K562 (cell line): ENCODE data around the gene HAX1. TPM values are rescaled to one million over a fixed set of nuclear protein-coding genes. Genes with fewer than 3 reads are reported as not detected.
A peak's percentile ranks its signal among the peaks of the same experiment; 100 is the strongest.

ENCODE experiments used
- ATF1 ChIP-seq, 2 experiments: fragments of 450-650 bp in 1 of 2; IDR thresholded peaks; 2 replicates each; pipeline ENCODE4 v1.6.1; 2016; ENCODE audit warnings: missing compliant biosample characterization in 1 of 2, missing genetic modification characterization in 1 of 2
- CBFA2T2 ChIP-seq: fragments of 450-650 bp; conservative IDR thresholded peaks from 2 replicates; pipeline ENCODE4 v1.6.1; 2017; ENCODE audit warnings: mild to moderate bottlenecking
- CBFA2T3 ChIP-seq: fragments of 450-650 bp; IDR thresholded peaks from 2 replicates; pipeline ENCODE4 v1.6.1; 2017
- CREM ChIP-seq: IDR thresholded peaks from 2 replicates; pipeline ENCODE4 v1.6.1; 2014; ENCODE audit warnings: antibody characterized with exemption, low read depth
- CTCF ChIP-seq, 3 experiments: IDR thresholded peaks in 2 of 3; conservative IDR thresholded peaks in 1 of 3; 2 replicates each; pipeline ENCODE4 v1.5.1; 2011 to 2012; ENCODE audit warnings: low read length in 3 of 3, mild to moderate bottlenecking in 3 of 3, control low read depth in 2 of 3, improper control_type of control experiment in 1 of 3, inconsistent platforms in 1 of 3, low read depth in 1 of 3, mixed read lengths in 1 of 3, moderate library complexity in 1 of 3; ENCODE audit not compliant: insufficient read depth in 2 of 3
- ELK1 ChIP-seq: sonication (generic); formaldehyde crosslinking; IDR thresholded peaks from 2 replicates; pipeline ENCODE4 v1.8.1; 2022; ENCODE audit warnings: missing genetic modification reagents
- FOXA3 ChIP-seq, 2 experiments: fragments of 450-650 bp in 1 of 2; sonication (generic) in 1 of 2; formaldehyde crosslinking; IDR thresholded peaks in 1 of 2; conservative IDR thresholded peaks in 1 of 2; 2 replicates each; pipeline versions ENCODE4 v1.4.0 to v1.8.0; 2020 to 2022; ENCODE audit warnings: mild to moderate bottlenecking in 2 of 2, missing genetic modification reagents in 1 of 2
- HMBOX1 ChIP-seq: sonication (generic); IDR thresholded peaks from 2 replicates; pipeline ENCODE4 v1.6.1; 2016
- HNRNPL ChIP-seq: fragments of 200-400 bp; formaldehyde crosslinking; IDR thresholded peaks from 2 replicates; pipeline ENCODE4 v1.6.1; 2017; ENCODE audit warnings: low read depth, mild to moderate bottlenecking, low read length
- JUND ChIP-seq, 2 experiments: IDR thresholded peaks; 2 replicates in 1 of 2; 3 replicates in 1 of 2; pipeline ENCODE4 v1.6.1; 2011; ENCODE audit warnings: borderline replicate concordance in 2 of 2, low read depth in 2 of 2, low read length in 2 of 2, improper control_type of control experiment in 1 of 2, missing biosample characterization in 1 of 2, missing genetic modification characterization in 1 of 2, missing genetic modification reagents in 1 of 2
- MCM7 ChIP-seq, 2 experiments: fragments of 450-650 bp; IDR thresholded peaks; 2 replicates each; pipeline ENCODE4 v1.6.1; 2016 to 2018
- MIER1 ChIP-seq: fragments of 450-650 bp; IDR thresholded peaks from 2 replicates; pipeline ENCODE4 v1.6.1; 2016; ENCODE audit warnings: antibody characterized with exemption, mild to moderate bottlenecking, low read depth
- MYNN ChIP-seq, 2 experiments: sonication (generic); formaldehyde crosslinking in 1 of 2; IDR thresholded peaks; 2 replicates each; pipeline versions ENCODE4 v1.5.0 to v1.6.1; 2016 to 2020; ENCODE audit warnings: antibody characterized with exemption in 1 of 2, missing genetic modification reagents in 1 of 2
- NFATC3 ChIP-seq: fragments of 450-650 bp; IDR thresholded peaks from 2 replicates; pipeline ENCODE4 v1.6.1; 2017; ENCODE audit warnings: mild to moderate bottlenecking
- POLR2AphosphoS5 ChIP-seq: IDR thresholded peaks from 2 replicates; pipeline ENCODE4 v1.6.1; 2011; ENCODE audit warnings: mild to moderate bottlenecking, low read depth, low read length, moderate library complexity; ENCODE audit not compliant: control insufficient read depth, insufficient read depth
- PTTG1 ChIP-seq: fragments of 450-650 bp; IDR thresholded peaks from 2 replicates; pipeline ENCODE4 v1.6.1; 2016; ENCODE audit warnings: low read depth, mild to moderate bottlenecking, missing genetic modification characterization, missing compliant biosample characterization
- SMARCB1 ChIP-seq: IDR thresholded peaks from 2 replicates; pipeline ENCODE4 v1.6.1; 2011; ENCODE audit warnings: improper control_type of control experiment, low read depth; ENCODE audit not compliant: insufficient read length
- SREBF1 ChIP-seq: fragments of 150-350 bp; IDR thresholded peaks from 2 replicates; pipeline ENCODE4 v1.6.1; 2014; ENCODE audit warnings: antibody characterized with exemption, low read depth, low read length, borderline replicate concordance
- ZBTB1 ChIP-seq: sonication (generic); formaldehyde crosslinking; IDR thresholded peaks from 2 replicates; pipeline ENCODE4 v1.8.1; 2023; ENCODE audit warnings: missing genetic modification reagents, low read depth, mild to moderate bottlenecking, borderline replicate concordance
- ZNF3 ChIP-seq: fragments of 250-450 bp; sonication (Bioruptor Pico); IDR thresholded peaks from 2 replicates; pipeline ENCODE4 v1.5.0; 2021; ENCODE audit warnings: mild to moderate bottlenecking, moderate library complexity
- polyA plus RNA-seq, 8 experiments: library from polyadenylated mRNA; depleted of rRNA in 4 of 8; stranded (reverse) in 5 of 8; unstranded in 3 of 8; fragments of >200 nt; fragmentation: Nextera tagmentation in 2 of 8; fragmentation: Illumina TruSeq in 1 of 8; extraction: Ambion mirVana in 2 of 8; extraction: Trizol in 1 of 8; gene quantifications; 2 replicates each; pipeline versions ENCODE4 v1.2.1 to v1.2.3, GENCODE V29; 2011 to 2014; ENCODE audit warnings: inconsistent platforms in 1 of 8, missing spikeins in 1 of 8
- total RNA-seq, 7 experiments: library from RNA; depleted of rRNA in 6 of 7; stranded (reverse); fragments of >200 nt in 6 of 7; fragmentation: Illumina TruSeq in 2 of 7; extraction: Trizol in 2 of 7; gene quantifications; 2 replicates each; pipeline versions ENCODE4 v1.2.1 to v1.2.3, GENCODE V29; 2011 to 2021; ENCODE audit warnings: low replicate concordance in 1 of 7
- TF ChIP-seq, protein P1 (sequence below), 2 experiments: IDR thresholded peaks; 2 replicates each; pipeline ENCODE4 v1.6.1; 2011; ENCODE audit warnings: borderline replicate concordance in 1 of 2, control low read depth in 1 of 2, low read depth in 1 of 2, low read length in 1 of 2, mild to moderate bottlenecking in 1 of 2, mixed read lengths in 1 of 2, moderate library complexity in 1 of 2; ENCODE audit not compliant: insufficient read depth in 1 of 2, insufficient read length in 1 of 2, poor library complexity in 1 of 2, severe bottlenecking in 1 of 2; ENCODE audit errors: extremely low read depth in 1 of 2
- TF ChIP-seq, protein P2 (sequence below): IDR thresholded peaks from 2 replicates; pipeline ENCODE4 v1.6.1; 2016; ENCODE audit warnings: missing genetic modification characterization, missing compliant biosample characterization

Gene HAX1
- total and polyA plus RNA-seq, 9 of the 15 experiments (the other 6 are each of a cell fraction or from before 2014, with no cell fraction given): 143 to 492 (median 234) TPM

- TF ChIP-seq, protein P1, sequence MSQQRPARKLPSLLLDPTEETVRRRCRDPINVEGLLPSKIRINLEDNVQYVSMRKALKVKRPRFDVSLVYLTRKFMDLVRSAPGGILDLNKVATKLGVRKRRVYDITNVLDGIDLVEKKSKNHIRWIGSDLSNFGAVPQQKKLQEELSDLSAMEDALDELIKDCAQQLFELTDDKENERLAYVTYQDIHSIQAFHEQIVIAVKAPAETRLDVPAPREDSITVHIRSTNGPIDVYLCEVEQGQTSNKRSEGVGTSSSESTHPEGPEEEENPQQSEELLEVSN (IDR thresholded peaks at IDR 0.05; ENCODE audit: borderline replicate concordance in 1 of 2, extremely low read depth in 1 of 2, insufficient read depth in 1 of 2, insufficient read length in 1 of 2, low read depth in 1 of 2, low read length in 1 of 2, poor library complexity in 1 of 2, severe bottlenecking in 1 of 2): peak in 1 of 2 experiments; percentile 10
- TF ChIP-seq CTCF (IDR thresholded peaks at IDR 0.05 in 2 of 3, conservative IDR thresholded peaks at IDR 0.05 in 1 of 3; ENCODE audit: insufficient read depth in 2 of 3, low read depth in 1 of 3, low read length in 3 of 3) (no peak), CREM (peak; percentile 70; the same call in 1 of the 2 replicates), SREBF1 (no peak), SMARCB1 (peak; percentile 52), HMBOX1 (no peak), CBFA2T3 (peak; percentile 90), PTTG1 (tag) (no peak), ELK1 (no peak), ZBTB1 (no peak), JUND (IDR thresholded peaks at IDR 0.05; ENCODE audit: borderline replicate concordance, low read depth, low read length) (peak; percentile 95), JUND (tag; IDR thresholded peaks at IDR 0.05; ENCODE audit: borderline replicate concordance, low read depth, low read length) (peak; percentile 92; the same call in 2 of the 3 replicates), HNRNPL (no peak), MYNN (IDR thresholded peaks at IDR 0.05) (peak; percentile 56; the same call in 1 of the 2 replicates), MYNN (CRISPR knock-in tag; IDR thresholded peaks at IDR 0.05) (no peak), FOXA3 (CRISPR knock-in tag; conservative IDR thresholded peaks at IDR 0.05 in 1 of 2, IDR thresholded peaks at IDR 0.05 in 1 of 2) (no peak), MIER1 (no peak), CBFA2T2 (peak; percentile 86), POLR2AphosphoS5 (0 out of 2 replicates have a peak, but pooled peaks have one; percentile 23), ZNF3 (CRISPR knock-in tag) (no peak), NFATC3 (no peak), MCM7 (IDR thresholded peaks at IDR 0.05) (no peak), ATF1 (CRISPR knock-in tag; IDR thresholded peaks at IDR 0.05) (no peak), ATF1 (tag; IDR thresholded peaks at IDR 0.05) (peak; percentile 65)
- TF ChIP-seq, protein P2, sequence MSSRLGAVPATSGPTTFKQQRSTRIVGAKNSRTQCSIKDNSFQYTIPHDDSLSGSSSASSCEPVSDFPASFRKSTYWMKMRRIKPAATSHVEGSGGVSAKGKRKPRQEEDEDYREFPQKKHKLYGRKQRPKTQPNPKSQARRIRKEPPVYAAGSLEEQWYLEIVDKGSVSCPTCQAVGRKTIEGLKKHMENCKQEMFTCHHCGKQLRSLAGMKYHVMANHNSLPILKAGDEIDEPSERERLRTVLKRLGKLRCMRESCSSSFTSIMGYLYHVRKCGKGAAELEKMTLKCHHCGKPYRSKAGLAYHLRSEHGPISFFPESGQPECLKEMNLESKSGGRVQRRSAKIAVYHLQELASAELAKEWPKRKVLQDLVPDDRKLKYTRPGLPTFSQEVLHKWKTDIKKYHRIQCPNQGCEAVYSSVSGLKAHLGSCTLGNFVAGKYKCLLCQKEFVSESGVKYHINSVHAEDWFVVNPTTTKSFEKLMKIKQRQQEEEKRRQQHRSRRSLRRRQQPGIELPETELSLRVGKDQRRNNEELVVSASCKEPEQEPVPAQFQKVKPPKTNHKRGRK: no peak
These were observed 40.6 kb downstream of the HAX1 start (continued) for GRCh38 chr1:154313066-154313356.
